Measurements from ENCODE around the gene GDF9.

The GDF9 gene

DNA sequence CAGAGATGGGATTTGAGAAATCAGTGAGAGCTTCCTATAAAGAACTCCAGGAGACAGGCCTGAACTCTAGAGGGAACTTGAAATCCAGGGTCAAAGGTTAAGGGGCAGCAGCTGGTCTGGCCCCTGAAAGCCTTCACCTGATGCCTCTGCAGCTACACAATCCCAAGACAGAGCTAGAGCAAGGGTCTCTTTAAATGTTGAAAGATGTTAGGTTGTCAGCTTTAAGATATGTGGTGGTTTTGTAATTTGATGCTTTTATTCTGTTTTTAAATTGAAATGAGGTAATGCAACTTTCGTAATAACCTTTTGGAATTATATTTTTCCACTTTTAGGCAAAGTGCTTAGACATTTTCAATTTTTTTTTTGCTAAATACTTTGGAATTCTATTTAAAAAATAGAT, 50.8 kb downstream of the GDF9 start:
- DNase-seq = no peak

DNA sequence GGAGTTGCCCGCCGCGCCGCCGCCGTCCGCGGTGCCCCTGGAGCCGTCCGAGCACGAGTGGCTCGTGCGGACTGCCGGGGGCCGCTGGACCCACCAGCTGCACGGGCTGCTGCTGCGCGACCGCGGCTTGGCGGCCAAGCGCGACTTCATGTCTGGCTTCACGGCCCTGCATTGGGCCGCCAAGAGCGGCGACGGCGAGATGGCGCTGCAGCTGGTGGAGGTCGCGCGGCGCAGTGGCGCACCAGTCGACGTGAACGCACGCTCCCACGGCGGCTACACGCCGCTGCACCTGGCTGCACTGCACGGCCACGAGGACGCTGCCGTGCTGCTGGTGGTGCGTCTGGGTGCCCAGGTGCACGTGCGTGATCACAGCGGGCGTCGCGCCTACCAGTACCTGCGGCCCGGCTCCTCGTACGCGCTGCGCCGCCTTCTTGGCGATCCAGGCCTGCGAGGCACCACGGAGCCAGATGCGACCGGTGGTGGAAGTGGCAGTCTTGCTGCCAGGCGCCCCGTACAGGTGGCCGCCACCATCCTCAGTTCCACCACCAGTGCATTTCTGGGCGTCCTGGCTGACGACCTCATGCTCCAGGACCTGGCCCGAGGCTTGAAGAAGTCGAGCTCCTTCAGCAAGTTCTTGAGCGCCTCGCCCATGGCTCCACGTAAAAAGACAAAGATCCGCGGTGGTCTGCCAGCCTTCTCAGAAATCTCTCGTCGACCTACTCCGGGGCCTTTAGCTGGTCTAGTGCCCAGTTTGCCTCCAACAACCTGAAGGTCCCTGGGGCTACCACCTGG, 51.6 kb downstream of the GDF9 start:
- DNase-seq = no peak

DNA sequence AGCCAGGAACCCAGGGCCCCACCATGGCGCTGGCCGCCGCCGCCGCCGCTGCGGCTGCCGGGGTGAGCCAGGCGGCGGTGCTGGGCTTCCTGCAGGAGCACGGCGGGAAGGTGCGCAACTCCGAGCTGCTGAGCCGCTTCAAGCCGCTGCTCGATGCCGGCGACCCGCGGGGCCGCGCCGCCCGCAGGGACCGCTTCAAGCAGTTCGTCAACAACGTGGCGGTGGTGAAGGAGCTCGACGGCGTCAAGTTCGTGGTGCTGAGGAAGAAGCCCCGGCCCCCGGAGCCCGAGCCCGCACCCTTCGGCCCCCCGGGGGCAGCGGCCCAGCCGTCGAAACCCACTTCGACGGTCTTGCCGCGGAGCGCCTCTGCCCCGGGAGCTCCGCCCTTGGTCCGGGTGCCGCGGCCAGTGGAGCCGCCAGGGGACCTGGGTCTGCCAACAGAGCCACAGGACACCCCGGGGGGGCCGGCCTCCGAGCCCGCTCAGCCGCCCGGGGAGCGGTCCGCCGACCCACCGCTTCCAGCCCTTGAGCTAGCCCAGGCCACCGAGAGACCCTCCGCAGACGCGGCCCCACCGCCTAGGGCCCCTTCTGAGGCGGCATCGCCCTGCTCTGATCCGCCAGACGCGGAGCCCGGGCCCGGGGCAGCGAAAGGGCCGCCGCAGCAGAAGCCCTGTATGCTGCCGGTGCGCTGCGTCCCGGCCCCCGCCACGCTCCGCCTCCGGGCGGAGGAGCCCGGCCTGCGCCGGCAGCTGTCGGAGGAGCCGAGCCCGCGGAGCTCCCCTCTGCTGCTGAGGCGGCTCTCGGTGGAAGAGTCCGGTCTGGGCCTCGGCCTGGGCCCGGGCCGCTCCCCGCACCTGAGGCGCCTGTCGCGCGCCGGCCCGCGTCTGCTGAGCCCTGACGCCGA, 52.4 kb downstream of the GDF9 start:
- no peak for DNase-seq

DNA sequence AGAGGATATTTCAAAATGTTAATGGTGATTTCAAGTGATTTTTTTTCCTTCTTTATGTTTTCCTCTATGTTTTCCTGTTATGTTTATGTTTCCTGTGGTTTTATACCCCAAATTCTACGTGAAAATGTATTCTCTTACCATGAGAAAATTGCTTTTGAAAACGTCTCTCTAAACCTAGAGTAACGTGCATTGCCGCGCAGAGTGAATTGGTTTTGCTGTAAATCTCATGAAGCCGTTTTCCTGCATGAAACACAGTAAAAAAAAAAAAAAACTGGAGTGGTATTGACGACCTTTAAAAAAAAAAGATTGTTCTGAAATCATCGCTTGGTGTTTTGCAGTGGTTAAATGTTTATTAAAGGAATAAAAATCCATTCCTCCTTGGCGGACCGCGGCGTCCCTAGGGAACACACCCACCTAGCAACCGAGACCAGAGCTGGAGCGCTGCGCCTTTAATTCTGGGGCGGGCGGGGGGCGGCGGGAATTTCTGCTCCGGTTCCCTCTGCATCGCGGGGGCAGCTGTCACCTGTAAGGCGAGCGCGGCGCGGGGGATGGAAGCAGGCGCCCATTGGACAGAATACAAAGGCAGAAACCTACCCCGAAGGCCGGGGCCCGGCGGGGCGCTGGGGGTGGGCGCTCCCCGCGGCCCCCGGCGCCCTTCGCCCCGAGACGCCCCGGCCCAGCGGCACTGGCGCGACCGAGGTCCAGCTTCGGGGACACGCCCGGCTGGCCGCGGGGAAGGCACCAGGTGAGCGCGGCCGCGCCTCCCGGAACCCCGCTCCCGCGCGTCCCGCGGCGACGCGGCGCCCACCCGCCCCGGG, 53.3 kb downstream of the GDF9 start, which contains the start of gene SOWAHA:
TSS of gene SOWAHA (plus strand) at position 522 of the 818 bp plus-strand sequence. CDS start 320 bp downstream, outside the sequence.
- no peak for DNase-seq

DNA sequence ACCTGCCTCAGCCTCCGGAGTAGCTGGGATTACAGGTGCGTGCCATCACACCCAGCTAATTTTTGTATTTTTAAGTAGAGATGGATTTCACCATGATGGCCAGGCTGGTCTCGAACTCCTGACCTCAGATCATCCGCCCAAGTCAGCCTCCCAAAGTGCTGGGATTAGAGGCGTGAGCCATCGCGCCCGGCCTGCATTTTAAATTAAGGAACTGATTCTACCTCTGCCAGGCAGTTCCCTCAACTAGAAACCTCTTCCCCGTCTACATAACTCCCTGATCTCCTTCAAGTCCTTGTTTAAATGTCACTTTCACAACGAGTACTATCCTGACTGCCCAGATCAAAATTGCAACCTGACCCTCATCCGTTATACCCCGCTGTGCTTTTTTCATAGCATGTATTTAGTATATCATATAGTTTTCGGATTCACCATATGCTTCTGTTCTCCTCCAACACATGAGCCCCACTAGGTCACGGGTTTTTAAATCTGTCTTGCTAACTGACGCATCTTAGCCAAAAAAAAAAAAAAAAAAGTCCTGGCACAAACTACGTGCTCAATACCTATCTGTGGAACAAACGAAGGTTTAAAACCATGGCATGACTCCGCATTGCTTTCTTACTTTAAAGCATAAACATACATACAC, 54.0 kb downstream of the GDF9 start:
- DNase-seq = no peak

Data from GF-D8 (cell line).